VCaP (cell line): Measurements from ENCODE around the gene ZBTB11.
"Not testable (repeated sequence)": the region's sequence is repeated elsewhere in the genome, so short reads cannot be mapped to it uniquely, and the experiment has no call there.

Source experiments
- H3K27ac ChIP-seq: fragments of 450-650 bp; 2 replicates; pipeline ENCODE4 v1.5.1; 2017
- CTCF ChIP-seq: fragments of 450-650 bp; conservative IDR thresholded peaks from 2 replicates; pipeline ENCODE4 v1.5.1; 2017; ENCODE audit warnings: mild to moderate bottlenecking, moderate library complexity

The ZBTB11 gene

DNA sequence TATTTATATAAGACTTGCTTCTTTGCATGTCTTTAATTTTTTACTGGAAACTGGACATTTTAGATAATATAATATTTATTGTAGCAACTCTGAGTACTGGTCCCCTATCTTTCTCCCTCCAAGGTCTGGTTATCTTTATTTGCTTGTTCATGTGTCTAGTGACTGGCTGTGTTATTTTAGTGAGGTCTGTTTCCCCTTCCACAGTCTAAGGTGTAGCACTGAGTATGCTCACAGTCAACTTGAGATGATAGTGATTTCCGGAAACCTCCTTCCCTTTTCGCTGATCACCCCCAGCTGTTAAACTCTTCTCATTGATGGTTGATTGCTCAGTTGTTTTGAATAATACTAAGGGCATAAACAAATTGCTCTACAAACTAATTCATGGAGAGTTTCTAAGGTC is 65.9 kb downstream of the ZBTB11 start:
- no peak overlapping the region for H3K27ac ChIP-seq
- TF ChIP-seq CTCF = no peak

DNA sequence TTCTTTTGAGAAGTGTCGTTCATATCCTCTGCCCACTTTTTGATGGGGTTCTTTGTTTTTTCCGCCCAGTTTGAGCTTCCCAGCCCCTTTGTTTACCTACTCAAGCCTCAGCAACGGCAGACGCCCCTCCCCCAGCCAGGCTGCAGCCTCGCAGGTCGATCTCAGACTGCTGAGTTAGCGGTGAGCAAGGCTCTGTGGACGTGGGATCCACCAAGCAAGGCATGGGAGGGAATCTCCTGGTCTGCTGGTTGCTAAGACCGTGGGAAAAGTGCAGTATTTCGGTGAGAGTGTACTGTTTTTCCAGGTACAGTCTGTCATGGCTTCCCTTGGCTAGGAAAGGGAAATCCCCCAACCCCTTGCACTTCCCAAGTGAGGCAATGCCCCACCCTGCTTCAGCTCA is 71.5 kb downstream of the ZBTB11 start:
- H3K27ac ChIP-seq = not testable (repeated sequence)

- no peak overlapping the region for H3K27ac ChIP-seq
- no peak for TF ChIP-seq CTCF
These were observed 73.7 kb downstream of the ZBTB11 start for GRCh38 chr3:101603184-101603583.

DNA sequence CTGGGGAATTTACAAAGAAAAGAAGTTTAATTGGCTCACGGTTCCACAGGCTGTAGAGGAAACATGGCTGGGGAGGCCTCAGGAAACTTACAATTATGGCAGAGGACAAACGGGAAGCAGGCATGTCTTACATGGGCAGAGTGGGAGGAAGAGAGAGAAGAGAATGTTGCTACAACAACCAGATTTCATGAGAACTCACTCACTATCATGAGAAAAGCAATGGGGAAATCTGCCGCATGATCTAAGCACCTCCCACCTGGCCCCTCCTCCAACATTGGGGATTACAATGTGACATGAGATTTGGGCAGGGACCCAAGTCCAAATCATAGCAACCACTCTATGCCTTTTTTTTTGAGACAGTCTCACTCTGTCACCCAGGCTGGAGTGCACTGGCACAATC is 74.2 kb downstream of the ZBTB11 start:
- no peak for TF ChIP-seq CTCF
- H3K27ac ChIP-seq = no peak overlapping the region
